A549 (cell line): ENCODE results near the gene SLC8A1.

Experiments
- EP300 ChIP-seq, 2 experiments: fragments of >200 bp; sonication (Bioruptor Twin); formaldehyde crosslinking; IDR thresholded peaks; 2 replicates in 1 of 2; 3 replicates in 1 of 2; pipeline ENCODE4 v1.6.1; 2016 to 2017
- ESRRA ChIP-seq: fragments of 150-350 bp; IDR thresholded peaks from 2 replicates; pipeline ENCODE4 v1.6.1; 2014; ENCODE audit warnings: mild to moderate bottlenecking, low read length, borderline replicate concordance
- POLR2A ChIP-seq: IDR thresholded peaks from 2 replicates; pipeline ENCODE4 v1.6.1; 2012; ENCODE audit warnings: mild to moderate bottlenecking, low read length
- RAD21 ChIP-seq, 2 experiments: fragments of >200 bp in 1 of 2; sonication (Bioruptor Twin) in 1 of 2; formaldehyde crosslinking in 1 of 2; IDR thresholded peaks in 1 of 2; conservative IDR thresholded peaks in 1 of 2; 2 replicates in 1 of 2; 3 replicates in 1 of 2; pipeline ENCODE4 v1.6.1; 2012 to 2018; ENCODE audit warnings: inconsistent platforms in 1 of 2
- RFX5 ChIP-seq: fragments of 450-650 bp; IDR thresholded peaks from 2 replicates; pipeline ENCODE4 v1.7.1; 2014; ENCODE audit warnings: antibody characterized with exemption, mild to moderate bottlenecking, moderate library complexity
- SMC3 ChIP-seq: fragments of >200 bp; sonication (Bioruptor Twin); formaldehyde crosslinking; IDR thresholded peaks from 3 replicates; pipeline ENCODE4 v1.6.1; 2018; ENCODE audit warnings: inconsistent platforms
- TP53 ChIP-seq: fragments of 250-450 bp; sonication (Bioruptor Pico); IDR thresholded peaks from 2 replicates; pipeline ENCODE4 v1.5.0; 2021; ENCODE audit warnings: mild to moderate bottlenecking, moderate library complexity

DNA sequence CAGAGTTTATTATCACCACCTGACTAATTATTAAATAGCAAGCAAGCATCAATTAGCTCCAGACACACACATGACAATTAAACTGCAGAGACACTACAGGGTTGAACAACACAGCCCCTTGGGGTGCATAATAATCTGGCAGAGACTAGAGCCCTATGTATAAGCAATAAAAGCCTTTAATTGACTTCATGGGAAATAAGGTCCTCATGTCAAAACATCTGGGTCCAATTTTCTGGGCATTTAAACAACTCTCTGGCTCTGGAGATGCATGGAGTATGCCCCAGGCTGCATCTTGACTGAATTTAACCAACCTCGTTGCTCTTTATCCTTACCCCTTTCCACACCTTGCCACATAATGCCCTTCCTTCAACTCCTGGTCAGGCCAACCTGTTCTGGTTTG is 402.1 kb downstream of the SLC8A1 start:
- no peak for TF ChIP-seq ESRRA
- TF ChIP-seq POLR2A: no peak
- no peak for TF ChIP-seq EP300 (IDR thresholded peaks at IDR 0.05)
- TF ChIP-seq RFX5: no peak
- TF ChIP-seq TP53: no peak
- TF ChIP-seq RAD21 (conservative IDR thresholded peaks at IDR 0.05 in 1 of 2, IDR thresholded peaks at IDR 0.05 in 1 of 2): no peak
- TF ChIP-seq SMC3: no peak
